Panc1 (cell line): ENCODE measurements around the gene TPR.

ENCODE experiments used
- POLR2AphosphoS5 ChIP-seq: IDR thresholded peaks from 2 replicates; pipeline ENCODE4 v1.6.1; 2012; ENCODE audit warnings: mild to moderate bottlenecking, low read depth, low read length, moderate library complexity
- TCF7L2 ChIP-seq: IDR thresholded peaks from 2 replicates; pipeline ENCODE4 v1.6.1; 2011; ENCODE audit warnings: mild to moderate bottlenecking, low read depth, low read length, inconsistent platforms
- TF ChIP-seq, protein P1 (sequence below), 2 experiments: IDR thresholded peaks; 2 replicates each; pipeline ENCODE4 v1.6.1; 2011 to 2012; ENCODE audit warnings: low read depth in 2 of 2, control low read depth in 1 of 2, low read length in 1 of 2, mild to moderate bottlenecking in 1 of 2, moderate library complexity in 1 of 2; ENCODE audit not compliant: insufficient read depth in 1 of 2
- TF ChIP-seq, protein P2 (sequence below): fragments of 450-650 bp; IDR thresholded peaks from 2 replicates; pipeline ENCODE4 v1.5.1; 2017; ENCODE audit warnings: mild to moderate bottlenecking

DNA sequence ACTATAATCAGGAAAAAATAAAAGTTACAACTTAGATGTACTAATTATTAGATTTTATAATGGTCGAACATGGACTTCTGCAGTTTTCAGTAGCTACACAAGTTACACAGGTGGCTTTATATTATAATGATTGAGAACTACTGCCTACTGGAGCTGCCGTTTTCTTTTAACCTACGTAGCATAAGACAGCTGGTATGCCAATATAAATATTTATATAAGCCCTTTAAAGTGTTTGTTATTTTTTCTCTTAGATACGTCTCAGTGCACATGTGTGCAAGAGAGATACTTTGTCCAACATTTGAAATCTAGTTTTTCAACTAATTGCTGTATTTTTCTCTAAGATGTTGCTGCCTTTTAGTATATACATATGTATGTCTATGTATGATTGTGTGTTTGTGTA lies 43.5 kb upstream of the TPR start:
- TF ChIP-seq, protein P1, sequence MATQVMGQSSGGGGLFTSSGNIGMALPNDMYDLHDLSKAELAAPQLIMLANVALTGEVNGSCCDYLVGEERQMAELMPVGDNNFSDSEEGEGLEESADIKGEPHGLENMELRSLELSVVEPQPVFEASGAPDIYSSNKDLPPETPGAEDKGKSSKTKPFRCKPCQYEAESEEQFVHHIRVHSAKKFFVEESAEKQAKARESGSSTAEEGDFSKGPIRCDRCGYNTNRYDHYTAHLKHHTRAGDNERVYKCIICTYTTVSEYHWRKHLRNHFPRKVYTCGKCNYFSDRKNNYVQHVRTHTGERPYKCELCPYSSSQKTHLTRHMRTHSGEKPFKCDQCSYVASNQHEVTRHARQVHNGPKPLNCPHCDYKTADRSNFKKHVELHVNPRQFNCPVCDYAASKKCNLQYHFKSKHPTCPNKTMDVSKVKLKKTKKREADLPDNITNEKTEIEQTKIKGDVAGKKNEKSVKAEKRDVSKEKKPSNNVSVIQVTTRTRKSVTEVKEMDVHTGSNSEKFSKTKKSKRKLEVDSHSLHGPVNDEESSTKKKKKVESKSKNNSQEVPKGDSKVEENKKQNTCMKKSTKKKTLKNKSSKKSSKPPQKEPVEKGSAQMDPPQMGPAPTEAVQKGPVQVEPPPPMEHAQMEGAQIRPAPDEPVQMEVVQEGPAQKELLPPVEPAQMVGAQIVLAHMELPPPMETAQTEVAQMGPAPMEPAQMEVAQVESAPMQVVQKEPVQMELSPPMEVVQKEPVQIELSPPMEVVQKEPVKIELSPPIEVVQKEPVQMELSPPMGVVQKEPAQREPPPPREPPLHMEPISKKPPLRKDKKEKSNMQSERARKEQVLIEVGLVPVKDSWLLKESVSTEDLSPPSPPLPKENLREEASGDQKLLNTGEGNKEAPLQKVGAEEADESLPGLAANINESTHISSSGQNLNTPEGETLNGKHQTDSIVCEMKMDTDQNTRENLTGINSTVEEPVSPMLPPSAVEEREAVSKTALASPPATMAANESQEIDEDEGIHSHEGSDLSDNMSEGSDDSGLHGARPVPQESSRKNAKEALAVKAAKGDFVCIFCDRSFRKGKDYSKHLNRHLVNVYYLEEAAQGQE (IDR thresholded peaks at IDR 0.05; ENCODE audit: insufficient read depth in 1 of 2, low read depth in 2 of 2, low read length in 1 of 2), result no peak
- TF ChIP-seq, protein P2, sequence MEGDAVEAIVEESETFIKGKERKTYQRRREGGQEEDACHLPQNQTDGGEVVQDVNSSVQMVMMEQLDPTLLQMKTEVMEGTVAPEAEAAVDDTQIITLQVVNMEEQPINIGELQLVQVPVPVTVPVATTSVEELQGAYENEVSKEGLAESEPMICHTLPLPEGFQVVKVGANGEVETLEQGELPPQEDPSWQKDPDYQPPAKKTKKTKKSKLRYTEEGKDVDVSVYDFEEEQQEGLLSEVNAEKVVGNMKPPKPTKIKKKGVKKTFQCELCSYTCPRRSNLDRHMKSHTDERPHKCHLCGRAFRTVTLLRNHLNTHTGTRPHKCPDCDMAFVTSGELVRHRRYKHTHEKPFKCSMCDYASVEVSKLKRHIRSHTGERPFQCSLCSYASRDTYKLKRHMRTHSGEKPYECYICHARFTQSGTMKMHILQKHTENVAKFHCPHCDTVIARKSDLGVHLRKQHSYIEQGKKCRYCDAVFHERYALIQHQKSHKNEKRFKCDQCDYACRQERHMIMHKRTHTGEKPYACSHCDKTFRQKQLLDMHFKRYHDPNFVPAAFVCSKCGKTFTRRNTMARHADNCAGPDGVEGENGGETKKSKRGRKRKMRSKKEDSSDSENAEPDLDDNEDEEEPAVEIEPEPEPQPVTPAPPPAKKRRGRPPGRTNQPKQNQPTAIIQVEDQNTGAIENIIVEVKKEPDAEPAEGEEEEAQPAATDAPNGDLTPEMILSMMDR, result no peak
- TF ChIP-seq TCF7L2 (no peak), POLR2AphosphoS5 (no peak)
